HUES48 (cell line): ENCODE results near the gene TSPAN32.
A peak's percentile ranks its signal among the peaks of the same experiment; 100 is the strongest.

Source experiments
- H3K27ac ChIP-seq: one replicate; pipeline ENCODE4 v1.7.0; 2013; ENCODE audit warnings: low read depth, low read length, inconsistent platforms
- H3K27me3 ChIP-seq: 2 replicates; pipeline ENCODE4 v1.6.1; 2013; ENCODE audit warnings: mild to moderate bottlenecking, low read length; ENCODE audit not compliant: control insufficient read depth, insufficient read depth
- H3K36me3 ChIP-seq: 2 replicates; pipeline ENCODE4 v1.6.1; 2013; ENCODE audit warnings: low read length; ENCODE audit not compliant: control insufficient read depth, insufficient read depth
- H3K4me1 ChIP-seq: 2 replicates; pipeline ENCODE4 v1.6.1; 2013; ENCODE audit warnings: mild to moderate bottlenecking, low read length; ENCODE audit not compliant: control insufficient read depth, insufficient read depth
- H3K4me3 ChIP-seq: 2 replicates; pipeline ENCODE4 v1.5.1; 2013; ENCODE audit warnings: mild to moderate bottlenecking, low read depth, low read length
- H3K9ac ChIP-seq: 2 replicates; pipeline ENCODE4 v1.6.1; 2013; ENCODE audit warnings: mild to moderate bottlenecking, low read depth, low read length, moderate library complexity
- H3K9me3 ChIP-seq: 2 replicates; pipeline ENCODE4 v1.6.1; 2013; ENCODE audit warnings: low read length; ENCODE audit not compliant: control insufficient read depth, insufficient read depth

The TSPAN32 gene

GRCh38 chr11:2262301-2263070 lies 39.3 kb upstream of the TSPAN32 start:
- H3K4me3 ChIP-seq: no peak overlapping the region
- no peaks in the 10 kb centered on the region for H3K36me3 ChIP-seq
- no peaks in the 10 kb centered on the region for H3K4me1 ChIP-seq
- no peaks in the 10 kb centered on the region for H3K9me3 ChIP-seq
- no peak overlapping the region for H3K27ac ChIP-seq
- no peak overlapping the region for H3K9ac ChIP-seq
- peaks cover 35% of the 10 kb centered on the region for H3K27me3 ChIP-seq

GRCh38 chr11:2263071-2263565 lies 38.7 kb upstream of the TSPAN32 start:
- H3K27ac ChIP-seq: no peak overlapping the region
- H3K4me3 ChIP-seq: no peak overlapping the region
- no peaks in the 10 kb centered on the region for H3K36me3 ChIP-seq
- no peak overlapping the region for H3K9ac ChIP-seq
- no peaks in the 10 kb centered on the region for H3K4me1 ChIP-seq
- H3K9me3 ChIP-seq: no peaks in the 10 kb centered on the region
- H3K27me3 ChIP-seq: peaks cover 41% of the 10 kb centered on the region

GRCh38 chr11:2263724-2264360 lies 38.0 kb upstream of the TSPAN32 start:
- H3K9me3 ChIP-seq: no peaks in the 10 kb centered on the region
- H3K4me3 ChIP-seq: no peak overlapping the region
- H3K4me1 ChIP-seq: no peaks in the 10 kb centered on the region
- no peak overlapping the region for H3K27ac ChIP-seq
- H3K9ac ChIP-seq: no peak overlapping the region
- H3K27me3 ChIP-seq: peaks cover 48% of the 10 kb centered on the region
- no peaks in the 10 kb centered on the region for H3K36me3 ChIP-seq

- no peaks in the 10 kb centered on the region for H3K36me3 ChIP-seq
- peaks cover 54% of the 10 kb centered on the region for H3K27me3 ChIP-seq
- H3K4me1 ChIP-seq: no peaks in the 10 kb centered on the region
- H3K4me3 ChIP-seq: no peak overlapping the region
- H3K9me3 ChIP-seq: no peaks in the 10 kb centered on the region
- H3K27ac ChIP-seq: no peak overlapping the region
- H3K9ac ChIP-seq: no peak overlapping the region
These were observed 37.3 kb upstream of the TSPAN32 start for GRCh38 chr11:2264366-2265053.

- no peaks in the 10 kb centered on the region for H3K36me3 ChIP-seq
- no peaks in the 10 kb centered on the region for H3K9me3 ChIP-seq
- H3K4me3 ChIP-seq: no peak overlapping the region
- peaks cover 63% of the 10 kb centered on the region for H3K27me3 ChIP-seq
- H3K9ac ChIP-seq: no peak overlapping the region
- no peak overlapping the region for H3K27ac ChIP-seq
- H3K4me1 ChIP-seq: no peaks in the 10 kb centered on the region
These were observed 36.4 kb upstream of the TSPAN32 start for GRCh38 chr11:2265396-2265795.

- no peaks in the 10 kb centered on the region for H3K9me3 ChIP-seq
- no peak overlapping the region for H3K9ac ChIP-seq
- peaks cover 69% of the 10 kb centered on the region for H3K27me3 ChIP-seq
- no peaks in the 10 kb centered on the region for H3K36me3 ChIP-seq
- no peak overlapping the region for H3K4me3 ChIP-seq
- no peak overlapping the region for H3K27ac ChIP-seq
- no peaks in the 10 kb centered on the region for H3K4me1 ChIP-seq
These were observed 35.8 kb upstream of the TSPAN32 start for GRCh38 chr11:2265854-2266585.

- Histone ChIP-seq H3K4me1 (0 out of 2 replicates have a peak, but pooled peaks cover under 1% of the 10 kb centered on the region), H3K9me3 (no peaks in the 10 kb centered on the region), H3K4me3 (no peak overlapping the region), H3K27me3 (peaks cover 76% of the 10 kb centered on the region), H3K27ac (no peak overlapping the region), H3K9ac (no peak overlapping the region), H3K36me3 (no peaks in the 10 kb centered on the region)
These were observed 35.1 kb upstream of the TSPAN32 start for GRCh38 chr11:2266586-2267305.

- H3K4me3 ChIP-seq: no peak overlapping the region
- no peak overlapping the region for H3K27ac ChIP-seq
- no peaks in the 10 kb centered on the region for H3K36me3 ChIP-seq
- H3K4me1 ChIP-seq: 0 out of 2 replicates have a peak, but pooled peaks cover 2% of the 10 kb centered on the region
- H3K9me3 ChIP-seq: no peaks in the 10 kb centered on the region
- peaks cover 83% of the 10 kb centered on the region for H3K27me3 ChIP-seq
- H3K9ac ChIP-seq: no peak overlapping the region
These were observed 34.4 kb upstream of the TSPAN32 start for GRCh38 chr11:2267306-2267850.

- Histone ChIP-seq H3K27ac (no peak overlapping the region), H3K9ac (no peak overlapping the region), H3K27me3 (peaks cover 90% of the 10 kb centered on the region), H3K4me1 (0 out of 2 replicates have a peak, but pooled peaks cover 2% of the 10 kb centered on the region), H3K9me3 (no peaks in the 10 kb centered on the region), H3K4me3 (peak overlapping the region; percentile 39), H3K36me3 (no peaks in the 10 kb centered on the region)
These were observed 33.7 kb upstream of the TSPAN32 start for GRCh38 chr11:2267851-2268728.
